HCT116 (cell line): Measurements from ENCODE around the gene MYLK4.

Experiments used
- CTCF ChIP-seq, 3 experiments: fragments of 200-600 bp in 1 of 3; sonication (generic) in 1 of 3; IDR thresholded peaks in 2 of 3; conservative IDR thresholded peaks in 1 of 3; 2 replicates each; pipeline ENCODE4 v1.5.1; 2012 to 2017; ENCODE audit warnings: low read depth in 2 of 3, low read length in 2 of 3, antibody characterized with exemption in 1 of 3, borderline replicate concordance in 1 of 3, control low read depth in 1 of 3, mild to moderate bottlenecking in 1 of 3, mixed read lengths in 1 of 3, mixed run types in 1 of 3, moderate library complexity in 1 of 3; ENCODE audit not compliant: insufficient read depth in 1 of 3
- EZH2 ChIP-seq: fragments of 200-600 bp; sonication (generic); IDR thresholded peaks from 2 replicates; pipeline ENCODE4 v1.6.1; 2017; ENCODE audit warnings: antibody characterized with exemption, mixed run types
- POLR2A ChIP-seq: IDR thresholded peaks from 2 replicates; pipeline ENCODE4 v1.7.0; 2011; ENCODE audit warnings: borderline replicate concordance; ENCODE audit not compliant: insufficient read depth, insufficient read length; ENCODE audit errors: extremely low read depth
- POLR2AphosphoS5 ChIP-seq: IDR thresholded peaks from 2 replicates; pipeline ENCODE4 v1.6.1; 2011; ENCODE audit warnings: mild to moderate bottlenecking, low read depth, low read length, moderate library complexity
- SP1 ChIP-seq: IDR thresholded peaks from 2 replicates; pipeline ENCODE4 v1.6.1; 2012; ENCODE audit warnings: low read depth
- ZNF274 ChIP-seq: fragments of 200-500 bp; sonication (Bioruptor generic); IDR thresholded peaks from 2 replicates; pipeline ENCODE4 v1.6.1; 2014; ENCODE audit warnings: mild to moderate bottlenecking, low read depth, low read length, inconsistent platforms

GRCh38 chr6:2686515-2686914 is 64.2 kb downstream of the MYLK4 start:
- TF ChIP-seq SP1 (no peak), CTCF (IDR thresholded peaks at IDR 0.05 in 2 of 3, conservative IDR thresholded peaks at IDR 0.05 in 1 of 3; ENCODE audit: borderline replicate concordance in 1 of 3, insufficient read depth in 1 of 3, low read depth in 2 of 3, low read length in 2 of 3) (no peak), POLR2AphosphoS5 (no peak), EZH2 (no peak), ZNF274 (no peak), POLR2A (no peak)
